ENCODE data around the gene MFSD12.

The MFSD12 gene

DNA sequence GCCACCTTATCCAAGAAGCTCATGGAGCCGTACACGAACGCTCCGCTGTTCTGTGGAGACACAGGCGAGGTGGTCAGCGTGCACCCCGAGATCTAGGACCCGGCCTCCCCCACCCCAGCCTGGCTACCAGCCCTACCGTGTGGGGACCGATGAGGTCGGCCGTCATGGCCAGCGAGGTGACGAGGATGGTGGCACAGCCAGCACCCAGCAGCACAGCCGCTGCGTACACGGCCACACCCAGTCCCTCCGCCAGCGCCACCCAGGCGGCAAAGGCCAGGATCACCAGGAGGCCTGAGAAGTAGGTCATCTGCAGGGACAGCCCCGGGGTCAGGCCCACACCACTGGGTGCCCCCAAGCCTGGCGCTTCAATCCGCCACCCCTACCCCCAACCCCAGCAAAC is 11.3 kb downstream of the MFSD12 start:
- TF ChIP-seq, protein P1, sequence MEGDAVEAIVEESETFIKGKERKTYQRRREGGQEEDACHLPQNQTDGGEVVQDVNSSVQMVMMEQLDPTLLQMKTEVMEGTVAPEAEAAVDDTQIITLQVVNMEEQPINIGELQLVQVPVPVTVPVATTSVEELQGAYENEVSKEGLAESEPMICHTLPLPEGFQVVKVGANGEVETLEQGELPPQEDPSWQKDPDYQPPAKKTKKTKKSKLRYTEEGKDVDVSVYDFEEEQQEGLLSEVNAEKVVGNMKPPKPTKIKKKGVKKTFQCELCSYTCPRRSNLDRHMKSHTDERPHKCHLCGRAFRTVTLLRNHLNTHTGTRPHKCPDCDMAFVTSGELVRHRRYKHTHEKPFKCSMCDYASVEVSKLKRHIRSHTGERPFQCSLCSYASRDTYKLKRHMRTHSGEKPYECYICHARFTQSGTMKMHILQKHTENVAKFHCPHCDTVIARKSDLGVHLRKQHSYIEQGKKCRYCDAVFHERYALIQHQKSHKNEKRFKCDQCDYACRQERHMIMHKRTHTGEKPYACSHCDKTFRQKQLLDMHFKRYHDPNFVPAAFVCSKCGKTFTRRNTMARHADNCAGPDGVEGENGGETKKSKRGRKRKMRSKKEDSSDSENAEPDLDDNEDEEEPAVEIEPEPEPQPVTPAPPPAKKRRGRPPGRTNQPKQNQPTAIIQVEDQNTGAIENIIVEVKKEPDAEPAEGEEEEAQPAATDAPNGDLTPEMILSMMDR (IDR thresholded peaks at IDR 0.05) = no peak

DNA sequence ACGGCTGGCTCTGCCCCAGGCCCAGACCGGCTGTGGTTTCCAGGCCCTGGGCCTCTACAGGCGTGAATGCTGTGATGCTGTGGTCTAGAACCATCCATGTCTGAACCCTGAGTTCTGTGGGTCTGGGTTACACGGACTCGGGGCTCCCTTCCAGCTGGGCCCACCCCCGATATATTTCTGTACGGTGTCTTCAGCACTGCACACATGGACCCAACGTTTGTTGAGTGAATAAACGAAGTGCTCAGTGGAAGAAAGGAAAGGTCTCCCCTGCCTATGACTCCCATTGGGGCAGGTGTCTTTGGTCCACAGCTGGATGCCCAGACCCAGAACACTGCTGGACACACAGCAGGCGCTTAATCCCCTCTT is 11.7 kb downstream of the MFSD12 start:
- TF ChIP-seq, protein P1 (IDR thresholded peaks at IDR 0.05) = no peak

DNA sequence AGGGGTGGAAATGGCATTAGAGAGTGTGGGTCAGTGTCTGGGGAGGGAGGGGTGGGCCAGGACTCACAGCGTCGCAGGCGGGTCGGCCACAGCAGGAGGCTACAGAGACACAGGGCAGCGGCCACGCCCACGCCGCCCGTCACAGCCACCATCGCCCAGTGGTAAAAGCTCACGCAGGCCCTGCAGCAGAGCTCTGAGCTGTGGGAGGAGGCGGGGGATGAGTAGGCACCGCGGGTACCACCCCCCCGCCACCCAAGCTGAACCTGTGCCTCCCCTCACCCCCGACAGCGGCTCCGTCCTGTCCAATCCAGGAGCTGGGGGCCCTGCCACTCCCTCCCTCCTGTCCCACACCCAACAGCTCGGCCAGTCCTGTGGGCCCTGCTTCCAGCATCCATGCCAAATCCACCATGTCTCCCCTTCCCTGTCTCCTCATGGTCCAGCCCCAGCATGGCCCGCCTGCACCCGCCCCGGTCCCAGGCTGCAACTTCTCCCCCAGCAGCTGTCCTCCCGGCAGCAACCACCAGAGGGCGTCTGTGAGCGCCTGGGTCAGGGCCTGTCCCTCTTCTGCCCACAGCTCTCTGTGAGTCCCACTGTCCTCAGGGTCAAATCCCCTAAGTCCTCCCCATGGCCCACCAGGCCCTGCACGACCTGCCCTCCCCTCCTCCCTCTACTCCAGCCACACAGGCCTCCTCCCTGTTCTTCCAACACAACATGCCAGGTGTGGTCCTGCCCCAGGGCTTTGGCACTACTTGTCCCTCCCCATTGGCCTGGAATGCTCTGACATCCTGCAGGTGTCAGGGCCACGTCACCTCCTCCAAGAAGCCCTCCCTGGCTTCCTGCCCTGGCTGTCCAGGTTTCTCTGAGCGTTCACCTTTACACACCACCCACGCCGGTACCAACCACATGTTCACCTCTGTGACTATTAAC is 12.4 kb downstream of the MFSD12 start:
- TF ChIP-seq, protein P1 (IDR thresholded peaks at IDR 0.05) = peak; percentile 98

DNA sequence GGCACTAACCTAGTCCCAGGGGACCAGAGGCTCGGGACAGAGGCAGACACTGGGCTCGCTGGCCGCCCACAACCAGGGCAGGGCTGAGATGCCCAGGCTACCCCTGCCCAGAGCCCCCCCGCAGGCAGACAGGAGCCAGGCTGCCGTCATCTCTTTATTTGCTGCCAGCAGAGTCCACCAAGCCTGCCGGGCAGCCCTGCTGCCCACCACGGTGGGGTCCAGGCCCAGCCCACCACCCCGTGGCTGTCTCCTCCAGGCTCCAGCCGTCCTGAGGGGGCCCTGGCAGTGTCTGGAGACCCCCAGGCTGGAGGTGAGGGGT is 13.4 kb downstream of the MFSD12 start:
- TF ChIP-seq, protein P1 (IDR thresholded peaks at IDR 0.05) = no peak

DNA sequence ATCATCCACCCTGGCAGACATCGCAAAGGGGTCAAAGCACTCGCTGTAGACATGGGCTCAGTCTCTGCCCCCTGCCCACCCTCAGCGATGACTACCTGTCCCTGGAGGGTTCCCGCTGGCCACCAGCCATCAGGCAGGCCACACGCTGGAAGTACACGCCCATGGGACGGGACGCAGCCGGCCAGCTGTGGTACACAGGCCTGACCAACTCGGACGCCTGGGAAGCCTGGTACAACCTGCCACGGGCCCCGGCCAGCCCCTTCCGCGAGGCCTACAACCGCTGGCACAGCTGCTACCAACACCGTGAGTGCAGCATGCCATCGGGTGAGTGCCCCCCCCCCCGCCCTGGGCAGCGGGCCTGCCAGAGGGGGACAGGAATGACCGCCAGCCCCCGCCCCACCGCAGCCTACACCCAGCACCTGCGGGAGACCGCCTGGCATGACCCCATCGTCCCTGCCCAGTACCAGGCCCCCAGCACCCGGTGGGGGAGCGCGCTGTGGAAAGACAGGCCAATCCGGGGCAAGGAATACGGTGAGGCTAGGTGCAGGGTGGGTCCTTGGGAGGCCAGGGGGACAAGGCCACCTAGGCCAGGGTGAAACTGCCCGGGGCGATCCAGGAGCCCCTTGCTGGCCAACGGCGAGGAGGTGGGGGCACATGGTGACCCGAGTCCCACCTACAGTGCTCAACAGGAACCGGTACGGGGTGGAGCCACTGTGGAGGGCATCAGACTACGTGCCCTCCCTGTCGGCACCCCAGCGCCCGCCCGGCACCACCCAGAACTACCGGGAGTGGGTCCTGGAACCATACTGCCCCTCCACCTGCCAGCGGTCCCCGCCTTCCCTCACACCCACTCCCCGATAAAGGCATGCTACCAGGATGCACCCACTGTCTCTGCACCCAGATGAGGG is 14.0 kb downstream of the MFSD12 start:
- TF ChIP-seq, protein P1 (IDR thresholded peaks at IDR 0.05) = no peak

DNA sequence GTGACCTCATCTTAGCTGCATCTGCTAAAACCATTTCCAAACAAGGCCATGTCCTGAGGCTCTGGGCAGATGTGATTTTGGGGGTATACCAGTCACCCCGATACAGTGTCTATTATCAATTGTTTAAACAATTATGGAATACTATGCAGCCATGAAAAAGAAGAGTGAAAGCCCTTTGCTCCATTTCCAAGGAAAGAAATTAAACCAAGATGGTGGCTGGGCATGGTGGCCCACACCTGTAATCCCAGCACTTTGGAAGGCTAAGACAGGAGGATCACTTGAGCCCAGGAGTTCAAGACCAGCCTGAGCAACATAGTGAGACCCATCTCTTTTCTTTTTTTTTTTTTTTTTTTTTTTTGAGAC is 17.6 kb downstream of the MFSD12 start:
- TF ChIP-seq, protein P1 (IDR thresholded peaks at IDR 0.05) = no peak

DNA sequence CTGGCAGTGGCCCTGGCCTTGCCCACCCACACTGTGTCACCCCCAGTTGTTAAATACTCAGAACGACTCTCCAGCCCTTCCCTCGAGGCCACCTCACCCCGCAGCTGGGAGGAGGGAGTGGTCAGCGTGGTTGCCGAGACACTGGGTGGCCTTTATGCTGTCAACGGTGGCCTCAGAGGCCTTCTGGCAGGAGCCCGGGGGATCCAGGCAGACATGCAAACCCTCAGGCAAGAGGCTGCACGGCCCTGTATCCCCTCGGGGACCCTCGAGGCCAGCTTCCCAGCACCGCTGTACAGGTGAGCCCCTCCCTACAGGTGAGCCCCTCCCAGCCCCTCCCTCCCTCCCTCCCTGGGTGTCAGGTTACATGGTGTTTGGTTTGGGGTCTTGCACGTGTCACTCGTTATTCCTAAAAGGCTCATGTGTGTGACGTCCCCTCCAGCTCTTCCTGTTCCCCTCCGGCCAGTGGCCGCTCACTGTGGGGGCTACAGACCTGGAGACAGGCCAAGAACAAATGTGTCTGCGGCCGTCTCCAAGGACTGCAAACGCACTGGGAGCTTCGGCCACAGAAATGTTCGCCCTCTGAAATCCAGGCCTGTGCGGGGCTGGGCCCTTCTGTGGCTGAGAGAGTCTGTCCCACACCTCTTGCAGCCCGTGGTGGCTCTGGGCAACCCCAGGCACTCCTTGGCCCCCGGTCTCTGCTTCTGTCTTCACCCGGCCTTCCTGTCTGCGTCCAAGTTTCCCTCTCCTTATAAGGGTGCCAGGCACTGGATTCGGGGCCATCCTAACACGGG is 18.2 kb downstream of the MFSD12 start, which contains the start of gene TEKTIP1:
TSS of gene TEKTIP1 (plus strand) at position 210 of the 791 bp plus-strand sequence. CDS start at position 214, 4 bp downstream.
- TF ChIP-seq, protein P1 (IDR thresholded peaks at IDR 0.05) = no peak

All from LNCAP (cell line).